GM21528 (cell line): ENCODE data around the gene SPATA46.
"Not testable (repeated sequence)": the region's sequence is repeated elsewhere in the genome, so short reads cannot be mapped to it uniquely, and the experiment has no call there.

Source experiments
- ATAC-seq: cut with Tn5 transposase; IDR thresholded peaks from one replicate; pipeline ENCODE4 v1.9.1; 2021; ENCODE audit warnings: mild to moderate bottlenecking, moderate library complexity; ENCODE audit not compliant: unreplicated experiment, low FRiP score

Gene SPATA46, protein sequence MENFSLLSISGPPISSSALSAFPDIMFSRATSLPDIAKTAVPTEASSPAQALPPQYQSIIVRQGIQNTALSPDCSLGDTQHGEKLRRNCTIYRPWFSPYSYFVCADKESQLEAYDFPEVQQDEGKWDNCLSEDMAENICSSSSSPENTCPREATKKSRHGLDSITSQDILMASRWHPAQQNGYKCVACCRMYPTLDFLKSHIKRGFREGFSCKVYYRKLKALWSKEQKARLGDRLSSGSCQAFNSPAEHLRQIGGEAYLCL

DNA sequence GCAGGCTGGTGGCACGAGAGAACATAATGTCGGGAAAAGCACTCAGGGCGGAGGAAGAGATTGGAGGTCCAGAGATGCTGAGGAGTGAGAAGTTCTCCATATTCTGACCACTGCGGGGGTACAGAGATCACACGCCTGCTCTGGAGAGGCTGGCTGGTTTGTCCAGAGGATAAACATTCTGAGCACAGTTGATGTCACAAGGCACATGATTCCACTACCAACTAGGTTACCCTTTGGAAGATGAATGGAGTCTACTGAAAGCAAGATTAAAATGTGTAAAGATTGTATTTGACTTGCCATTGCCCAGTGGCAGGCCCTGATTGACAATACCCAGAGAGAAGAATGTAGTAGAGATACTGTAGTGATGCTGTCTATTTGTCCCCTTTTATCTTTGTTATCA lies at the start of gene SPATA46:
TSS of gene SPATA46 (minus strand) at position 164 of the 400 bp plus-strand sequence. CDS start at position 100, 64 bp downstream.
- ATAC-seq = no peak

DNA sequence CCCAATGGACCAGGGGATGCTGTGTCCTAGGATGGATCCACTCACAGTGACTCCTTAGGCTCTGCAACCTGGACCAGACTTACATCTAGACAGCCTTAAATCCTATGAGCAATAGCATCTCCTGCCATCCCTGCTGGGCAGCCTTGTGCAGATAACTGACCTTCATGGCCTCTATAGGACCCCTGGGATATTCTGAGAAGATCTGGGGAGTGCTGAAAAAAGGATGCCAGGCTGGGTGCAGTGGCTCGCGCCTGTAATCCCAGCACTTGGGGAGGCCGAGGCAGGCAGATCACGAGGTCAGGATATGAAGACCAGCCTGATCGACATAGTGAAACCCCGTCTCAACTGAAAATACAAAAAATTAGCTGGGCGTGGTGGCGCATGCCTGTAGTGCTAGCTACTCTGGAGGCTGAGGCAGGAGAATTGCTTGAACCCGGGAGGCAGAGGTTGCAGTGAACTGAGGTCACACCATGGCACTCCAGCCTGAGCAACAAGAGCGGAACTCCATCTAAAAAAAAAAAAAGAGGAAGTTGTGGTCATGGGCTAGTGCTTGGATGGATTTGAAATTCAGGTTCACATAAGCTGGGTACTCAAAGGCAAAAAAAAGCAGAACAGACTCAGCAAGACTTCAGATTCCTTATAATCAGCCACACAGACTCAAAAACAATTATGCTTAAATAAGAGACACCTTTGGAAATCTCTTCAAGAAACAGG lies 46.2 kb upstream of the SPATA46 start:
- no peak for ATAC-seq

- no peak for ATAC-seq
These were observed 44.9 kb upstream of the SPATA46 start for GRCh38 chr1:162421258-162422164.

GRCh38 chr1:162420120-162420519 lies 43.5 kb upstream of the SPATA46 start:
- ATAC-seq = no peak

DNA sequence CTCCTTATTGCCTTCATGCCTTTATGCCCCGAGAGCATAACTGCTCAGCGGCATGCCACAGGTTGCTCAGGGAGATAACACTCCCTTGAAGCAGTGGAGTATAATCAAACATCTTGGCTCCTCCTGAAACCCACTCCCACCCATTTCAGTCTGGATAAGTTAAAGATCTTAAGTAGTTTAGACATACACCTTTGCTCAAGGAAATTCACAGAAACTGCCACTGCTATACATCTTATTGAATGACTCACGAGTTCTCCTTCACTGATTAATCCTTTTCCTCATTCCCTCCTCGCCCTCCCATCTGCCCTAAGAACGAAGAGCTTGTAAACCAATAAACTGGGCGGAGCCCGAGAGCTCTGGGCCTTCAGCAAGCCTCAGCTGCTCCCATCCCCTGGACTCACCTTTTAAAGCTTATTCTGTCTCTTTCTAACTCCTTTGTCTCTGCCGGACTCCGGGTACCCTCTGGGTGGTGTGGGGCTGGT lies 42.8 kb upstream of the SPATA46 start:
- not testable (repeated sequence) for ATAC-seq

- ATAC-seq = not testable (repeated sequence)
These were observed 41.9 kb upstream of the SPATA46 start for GRCh38 chr1:162418584-162418983.

GRCh38 chr1:162417650-162418049 lies 41.0 kb upstream of the SPATA46 start:
- no peak for ATAC-seq

GRCh38 chr1:162416909-162417308 lies 40.3 kb upstream of the SPATA46 start:
- no peak for ATAC-seq

DNA sequence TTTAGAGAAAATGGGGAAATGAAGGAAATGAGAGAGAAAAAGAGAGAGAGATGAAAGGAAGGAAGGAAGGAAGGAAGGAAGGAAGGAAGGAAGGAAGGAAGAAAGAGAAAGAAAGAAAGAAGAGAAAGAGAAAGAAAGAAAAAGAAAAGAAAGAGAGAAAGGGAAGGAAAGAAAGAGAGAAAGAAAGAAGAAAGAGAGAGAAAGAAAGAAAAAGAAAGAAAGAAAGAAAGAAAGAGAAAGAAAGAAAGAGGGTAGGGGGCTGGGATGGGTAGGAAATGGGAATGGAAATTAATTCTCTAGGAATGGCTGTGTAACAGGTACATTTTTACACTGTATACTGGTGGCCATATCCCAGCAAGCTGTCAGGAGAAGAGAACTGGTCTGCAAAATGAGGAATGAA lies 39.6 kb upstream of the SPATA46 start:
- no peak for ATAC-seq

- no peak for ATAC-seq
These were observed 35.3 kb upstream of the SPATA46 start, which contains the start of gene SH2D1B for GRCh38 chr1:162412002-162412401. SH2D1B (minus strand) TSS chr1:162412136; CDS start chr1:162412016, 120 bp downstream.

DNA sequence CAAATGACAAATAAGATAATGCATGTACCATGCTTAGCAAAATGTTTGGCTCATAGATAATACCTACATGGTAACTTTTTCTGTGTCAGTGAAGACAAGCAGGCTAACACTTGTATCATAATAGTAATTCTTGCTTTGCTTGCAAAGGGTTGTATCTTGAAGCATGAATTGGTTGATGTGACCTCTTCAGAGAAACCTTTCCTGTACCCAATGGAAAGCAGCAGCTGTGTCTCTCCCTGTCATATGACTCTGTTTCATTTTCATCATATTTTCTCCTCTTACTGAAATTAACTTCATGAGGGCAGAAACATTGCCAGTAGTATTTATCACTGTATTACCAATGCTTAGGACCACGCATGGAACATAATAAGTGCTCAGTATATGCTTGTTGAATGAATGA lies 30.9 kb upstream of the SPATA46 start:
- no peak for ATAC-seq

DNA sequence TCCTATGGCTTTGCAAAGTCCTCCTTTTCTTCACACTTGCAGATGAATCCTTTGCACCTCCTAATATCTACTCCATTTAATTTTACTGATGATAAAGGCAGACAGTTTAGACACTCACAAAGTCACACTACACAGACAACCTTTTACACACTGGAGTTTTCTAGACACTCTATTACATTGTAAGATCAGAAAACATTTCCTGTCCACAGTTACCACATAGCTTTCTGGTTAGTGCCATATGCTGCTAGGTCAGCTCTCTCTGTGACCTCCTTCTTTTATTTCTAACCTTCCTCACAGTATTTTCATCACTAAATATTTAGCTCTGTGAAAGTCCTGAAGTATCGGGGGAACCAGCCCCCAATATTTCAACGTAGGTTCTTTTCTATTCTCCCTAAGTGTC lies 30.2 kb upstream of the SPATA46 start:
- no peak for ATAC-seq

DNA sequence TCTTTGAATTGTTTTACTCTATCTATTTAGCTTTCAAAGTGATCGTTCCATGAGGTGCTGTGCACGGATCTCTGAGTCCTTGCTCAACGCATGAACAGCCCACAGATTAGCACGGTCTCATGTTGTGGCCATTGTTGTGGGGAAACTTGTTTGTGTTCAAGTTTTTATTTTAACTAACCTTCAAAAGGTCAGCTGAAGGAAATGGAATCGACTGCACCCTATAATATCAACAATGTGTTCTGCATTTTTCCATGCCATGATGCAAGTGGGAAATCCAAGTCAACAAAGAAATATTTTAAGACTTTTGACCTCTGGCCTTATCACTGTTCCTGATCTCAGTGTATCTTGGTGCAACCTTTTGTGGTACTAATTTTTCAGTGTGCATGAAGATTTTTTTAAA lies 29.1 kb upstream of the SPATA46 start:
- ATAC-seq = no peak

DNA sequence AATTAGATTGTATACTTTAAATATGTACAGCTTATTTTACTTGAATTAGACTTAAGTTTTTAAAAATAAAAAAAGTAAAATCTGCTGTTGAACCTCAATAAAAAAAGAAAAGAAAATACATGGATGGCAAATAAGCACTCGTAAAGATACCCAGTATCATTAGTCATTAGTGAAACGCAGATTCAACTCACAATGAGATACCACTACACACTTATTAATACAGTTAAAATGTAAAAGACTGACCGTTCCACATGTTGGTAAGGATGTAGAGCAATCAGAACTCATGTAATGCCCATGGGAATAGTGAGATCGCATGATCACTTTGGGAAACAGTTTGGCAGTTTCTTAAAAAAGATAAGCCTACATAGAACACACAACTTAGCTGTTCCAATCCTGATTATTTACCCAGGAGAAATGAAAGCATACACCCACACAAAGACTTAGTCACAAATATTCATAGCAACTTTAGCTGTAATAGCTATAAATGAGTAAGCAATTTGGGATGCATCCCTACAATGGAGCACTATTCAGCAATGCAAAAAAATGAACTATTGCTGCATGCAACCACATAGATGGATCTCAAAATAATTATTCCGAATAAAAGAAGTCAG lies 28.0 kb upstream of the SPATA46 start:
- ATAC-seq = no peak

DNA sequence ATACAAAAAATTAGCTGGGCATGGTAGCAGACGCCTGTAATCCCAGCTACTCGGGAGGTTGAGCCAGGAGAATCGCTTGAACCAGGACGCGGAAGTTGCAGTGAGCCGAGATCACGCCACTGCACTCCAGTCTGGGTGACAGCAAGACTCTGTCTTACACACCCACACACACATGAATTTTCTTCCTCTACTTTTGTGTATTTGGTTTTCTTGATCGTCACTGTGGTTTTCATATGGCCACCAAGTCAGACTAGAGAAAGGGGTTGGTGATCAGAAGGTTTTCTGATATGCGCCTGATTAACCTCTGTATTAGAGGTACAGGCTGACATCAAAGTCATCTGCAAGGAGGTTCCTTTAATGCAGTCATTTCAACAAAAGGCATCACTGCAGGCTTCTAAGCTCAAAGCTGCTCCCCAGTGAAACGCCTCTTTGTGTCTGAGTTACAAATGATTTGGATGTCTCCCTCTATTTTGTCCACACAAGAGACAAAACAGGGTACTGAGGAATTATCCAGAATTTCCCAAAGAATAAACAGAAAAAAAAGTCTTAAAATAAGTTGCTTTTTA lies 24.2 kb upstream of the SPATA46 start:
- ATAC-seq = no peak

DNA sequence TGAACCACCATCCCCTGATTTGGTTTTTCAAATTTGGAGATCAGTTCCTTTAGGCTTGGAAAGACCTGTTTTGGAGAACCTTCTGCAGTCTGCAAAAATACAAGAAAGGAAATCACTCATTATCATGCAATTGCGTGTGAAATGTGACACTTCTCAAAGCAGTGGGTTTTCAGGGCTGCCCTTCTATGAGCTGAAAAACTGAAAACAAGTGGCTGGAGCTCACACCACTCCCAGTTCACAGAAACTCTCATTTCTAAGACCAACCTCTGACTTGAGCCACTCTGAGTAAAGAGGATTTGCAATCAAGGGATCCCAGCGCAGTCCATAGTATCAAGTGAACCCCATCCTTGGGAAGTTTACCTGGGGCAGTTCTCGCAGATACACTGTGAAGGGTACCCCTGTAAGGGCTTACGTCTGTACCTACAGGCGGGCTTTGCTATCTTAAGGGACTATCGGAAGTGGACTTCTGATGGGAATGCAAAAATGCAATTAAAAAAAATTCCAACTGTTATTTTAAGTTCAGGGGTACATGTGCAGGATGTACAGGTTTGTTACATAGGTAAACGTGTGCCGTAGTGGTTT lies 22.4 kb upstream of the SPATA46 start:
- ATAC-seq = no peak

GRCh38 chr1:162397943-162398560 lies 21.4 kb upstream of the SPATA46 start:
- ATAC-seq = no peak

GRCh38 chr1:162397039-162397448 lies 20.4 kb upstream of the SPATA46 start:
- no peak for ATAC-seq

DNA sequence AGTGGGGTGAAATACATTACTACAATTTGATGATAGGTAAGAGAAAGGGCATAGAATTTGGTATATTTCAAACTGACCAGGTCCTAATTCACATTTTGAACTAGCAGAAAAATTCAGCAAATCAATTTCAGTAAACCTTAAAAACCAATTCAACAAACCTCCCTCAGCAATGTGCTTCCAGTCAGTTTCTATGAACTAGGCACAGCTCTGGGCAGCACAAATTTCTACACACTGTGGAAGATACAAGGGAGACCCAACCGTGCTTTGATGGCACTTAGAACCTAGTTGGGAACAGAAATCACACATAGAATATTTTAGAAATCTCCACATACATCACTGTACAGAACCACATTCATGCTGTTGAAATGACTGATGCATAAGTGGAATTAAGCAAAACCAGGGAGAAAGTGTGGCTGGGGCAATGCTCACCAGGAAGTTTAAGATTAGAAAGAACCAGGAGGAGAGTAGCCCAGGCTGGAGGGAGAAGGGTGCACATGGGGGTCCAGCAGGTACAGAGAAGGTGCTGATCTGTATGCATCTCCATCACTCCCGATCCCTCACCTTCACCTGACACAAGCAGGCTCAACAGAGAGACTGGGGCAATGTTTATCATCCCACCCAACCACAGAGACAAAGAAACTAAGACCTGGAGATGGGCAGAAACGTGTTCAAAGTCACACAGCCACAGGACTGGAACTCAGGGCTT lies 19.7 kb upstream of the SPATA46 start:
- ATAC-seq = no peak
